ENCODE data around the gene POLE. TPM values are rescaled to one million over a fixed set of nuclear protein-coding genes. Genes with fewer than 3 reads are reported as not detected.

The POLE gene
- total RNA-seq, 4 donors from 2014 or later, result 15.8 to 60.8 (median 27.1) TPM

- no peak for TF ChIP-seq CTCF (IDR thresholded peaks at IDR 0.05)
- DNase-seq (ENCODE audit: low spot score) (no peak), ATAC-seq (ENCODE audit: low FRiP score) (no peak)
Observed at GRCh38 chr12:132632521-132633228, 54.5 kb downstream of the POLE start.

- DNase-seq (ENCODE audit: low spot score) (no peak), ATAC-seq (ENCODE audit: low FRiP score) (no peak)
- TF ChIP-seq CTCF (IDR thresholded peaks at IDR 0.05), result no peak
Observed at GRCh38 chr12:132631666-132632065, 55.5 kb downstream of the POLE start.

- TF ChIP-seq CTCF (IDR thresholded peaks at IDR 0.05), result no peak
- ATAC-seq (ENCODE audit: low FRiP score) (no peak), DNase-seq (ENCODE audit: low spot score) (no peak)
Observed at GRCh38 chr12:132630672-132631071, 56.5 kb downstream of the POLE start.

DNA sequence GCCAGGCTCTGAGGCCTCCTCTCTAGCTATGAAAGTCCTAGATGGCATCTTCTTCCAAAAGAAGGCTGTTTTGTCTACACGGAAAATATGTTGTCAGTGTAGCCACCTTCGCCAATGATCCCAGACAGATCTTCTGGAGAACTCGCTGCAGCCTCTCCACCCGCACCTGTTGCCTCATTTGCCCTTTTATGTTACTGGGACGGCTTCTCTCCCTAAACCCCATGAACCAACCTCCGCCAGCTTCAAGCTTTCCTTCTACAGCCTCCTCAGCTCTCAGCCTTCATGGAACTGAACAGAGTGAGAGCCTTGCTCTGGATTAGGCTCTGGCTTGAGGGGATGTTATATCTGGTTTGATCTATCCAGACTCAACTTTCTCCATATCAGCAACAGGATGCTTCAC lies 57.8 kb downstream of the POLE start:
- no peak for TF ChIP-seq CTCF (IDR thresholded peaks at IDR 0.05)
- no peak for ATAC-seq (ENCODE audit: low FRiP score)
- no peak for DNase-seq (ENCODE audit: low spot score)

DNA sequence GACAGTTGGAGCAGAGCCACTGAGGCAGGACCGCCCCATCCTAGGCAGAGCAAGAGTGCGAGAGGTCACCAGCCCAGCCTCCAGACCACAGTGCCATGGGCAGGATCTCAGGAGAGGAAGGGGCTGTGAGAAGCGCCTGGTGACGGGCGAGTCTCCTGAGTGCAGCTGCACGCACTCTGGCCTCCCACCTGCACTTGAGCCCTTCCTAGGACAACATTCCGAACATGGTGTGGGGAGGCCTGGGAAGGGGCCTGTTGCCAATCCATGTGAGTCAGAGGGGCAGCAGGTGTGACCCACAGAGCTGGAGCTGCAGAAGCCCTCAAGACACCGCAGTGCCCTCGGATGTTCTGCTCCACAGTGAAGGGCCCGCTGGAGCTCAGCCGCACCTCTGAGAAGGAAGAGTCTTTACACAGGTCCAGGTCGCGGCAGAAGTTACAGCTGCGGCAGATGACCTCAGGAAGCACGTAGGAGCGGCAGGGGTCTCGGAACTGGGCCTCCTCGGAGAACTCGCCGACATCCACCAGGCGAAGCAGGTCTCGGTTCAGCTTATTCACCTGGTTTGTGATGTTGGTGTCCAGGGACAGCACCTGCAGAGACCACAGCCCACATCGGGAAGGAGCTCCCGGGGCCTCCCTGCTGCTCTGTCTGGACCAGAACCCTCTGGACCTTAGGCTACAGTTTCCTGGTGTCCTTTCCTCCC lies 61.3 kb downstream of the POLE start:
- ATAC-seq (ENCODE audit: low FRiP score) (no peak), DNase-seq (ENCODE audit: low spot score) (no peak)
- no peak for TF ChIP-seq CTCF (IDR thresholded peaks at IDR 0.05)

- no peak for ATAC-seq (ENCODE audit: low FRiP score)
- DNase-seq (ENCODE audit: low spot score), result no peak
- no peak for TF ChIP-seq CTCF (IDR thresholded peaks at IDR 0.05)
Observed at GRCh38 chr12:132624910-132625630, 62.1 kb downstream of the POLE start.

All from omental fat pad (tissue), 4 donors.